Measurements from ENCODE around the gene SORCS1. TPM values are rescaled to one million over a fixed set of nuclear protein-coding genes. Genes with fewer than 3 reads are reported as not detected.

The SORCS1 gene
- total and polyA plus RNA-seq, 2 of the 13 experiments (the other 11 are each of a cell fraction or from before 2014, with no cell fraction given): not detected

GRCh38 chr10:106872176-106872575, 292.3 kb downstream of the SORCS1 start:
- no peak for ATAC-seq
- in situ Hi-C loops (cut with HindIII; ENCODE audit: extremely low pct_ligation_motif_present, low pct_unique_long_range_greater_than_20kb): no loop called here
- no TSS peak for BruUV-seq (replicated peaks)
- Histone ChIP-seq H3K4me3 (replicated peaks in 1 of 3; ENCODE audit: insufficient read depth in 1 of 3, low read depth in 2 of 3, low read length in 3 of 3) (no peak overlapping the region), H3K4me1 (ENCODE audit: insufficient read depth, low read length) (no peaks in the 10 kb centered on the region), H3K27ac (ENCODE audit: extremely low read length, insufficient read depth, low read length) (no peak overlapping the region), H3K4me2 (ENCODE audit: low read depth, low read length) (no peak overlapping the region), H3K9me3 (ENCODE audit: low read length) (peaks cover 69% of the 10 kb centered on the region), H3K9ac (ENCODE audit: insufficient read depth, low read depth, low read length) (no peak overlapping the region), H3K79me2 (ENCODE audit: insufficient read depth, low read length) (no peaks in the 10 kb centered on the region), H4K20me1 (ENCODE audit: insufficient read depth, low read length) (no peaks in the 10 kb centered on the region), H3K36me3 (replicated peaks in 1 of 2; ENCODE audit: control insufficient read depth in 1 of 2, insufficient read depth in 2 of 2, low read length in 2 of 2) (no peaks in the 10 kb centered on the region), H2AFZ (ENCODE audit: low read length) (no peak overlapping the region), H3K27me3 (ENCODE audit: control insufficient read depth in 1 of 2, insufficient read depth in 2 of 2, low read length in 2 of 2) (no peaks in the 10 kb centered on the region)
- intact Hi-C loops (cut with micrococcal nuclease; ENCODE audit: unreplicated experiment): no loop called here
- FAIRE-seq: no peak
- POLR2A ChIA-PET: no interaction called here
- TF ChIP-seq ZNF232 (CRISPR knock-in tag; IDR thresholded peaks at IDR 0.05; ENCODE audit: borderline replicate concordance): no peak
- 8% methylated on average over 2 of the region's 2 CpGs for WGBS (ENCODE audit: low lambda C conversion rate)
- CTCF ChIA-PET (ENCODE audit: low intra/inter-chr PET ratio, low total read pairs): no interaction called here
- no peak for DNase-seq (ENCODE audit: low spot score)

GRCh38 chr10:106866244-106866845, 298.2 kb downstream of the SORCS1 start:
- Histone ChIP-seq H3K4me2 (ENCODE audit: low read depth, low read length) (no peak overlapping the region), H2AFZ (ENCODE audit: low read length) (no peak overlapping the region), H3K27me3 (ENCODE audit: control insufficient read depth in 1 of 2, insufficient read depth in 2 of 2, low read length in 2 of 2) (no peaks in the 10 kb centered on the region), H3K9me3 (ENCODE audit: low read length) (peaks cover 74% of the 10 kb centered on the region), H3K27ac (ENCODE audit: extremely low read length, insufficient read depth, low read length) (no peak overlapping the region), H3K9ac (ENCODE audit: insufficient read depth, low read depth, low read length) (no peak overlapping the region), H3K79me2 (ENCODE audit: insufficient read depth, low read length) (no peaks in the 10 kb centered on the region), H3K4me3 (replicated peaks in 1 of 3; ENCODE audit: insufficient read depth in 1 of 3, low read depth in 2 of 3, low read length in 3 of 3) (no peak overlapping the region), H3K36me3 (replicated peaks in 1 of 2; ENCODE audit: control insufficient read depth in 1 of 2, insufficient read depth in 2 of 2, low read length in 2 of 2) (no peaks in the 10 kb centered on the region), H3K4me1 (ENCODE audit: insufficient read depth, low read length) (no peaks in the 10 kb centered on the region), H4K20me1 (ENCODE audit: insufficient read depth, low read length) (no peaks in the 10 kb centered on the region)
- 23% methylated on average over 7 of the region's 7 CpGs for WGBS (ENCODE audit: low lambda C conversion rate)
- BruUV-seq (replicated peaks): no TSS peak
- CTCF ChIA-PET (ENCODE audit: low intra/inter-chr PET ratio, low total read pairs): no interaction called here
- in situ Hi-C loops (cut with HindIII; ENCODE audit: extremely low pct_ligation_motif_present, low pct_unique_long_range_greater_than_20kb) (no loop called here), intact Hi-C loops (cut with micrococcal nuclease; ENCODE audit: unreplicated experiment) (no loop called here)
- ATAC-seq: no peak
- FAIRE-seq: no peak
- no peak for DNase-seq (ENCODE audit: low spot score)
- POLR2A ChIA-PET: no interaction called here
- TF ChIP-seq GLI4 (CRISPR knock-in tag; IDR thresholded peaks at IDR 0.05; ENCODE audit: borderline replicate concordance): no peak
- TF ChIP-seq CEBPZ (IDR thresholded peaks at IDR 0.05; ENCODE audit: low read length): no peak
- no peak for TF ChIP-seq ZNF563 (CRISPR knock-in tag; IDR thresholded peaks at IDR 0.05)
- no peak for TF ChIP-seq ZNF496 (CRISPR knock-in tag; IDR thresholded peaks at IDR 0.05; ENCODE audit: insufficient replicate concordance)
- TF ChIP-seq HMGA1 (CRISPR knock-in tag; conservative IDR thresholded peaks at IDR 0.05): no peak
- TF ChIP-seq NCOA5 (CRISPR knock-in tag; IDR thresholded peaks at IDR 0.05): no peak
- no peak for TF ChIP-seq ATF5 (CRISPR knock-in tag; IDR thresholded peaks at IDR 0.05; ENCODE audit: low read depth)

All from HepG2 (cell line).